Measurements from ENCODE around the gene GALK1.
"Not testable (repeated sequence)": the region's sequence is repeated elsewhere in the genome, so short reads cannot be mapped to it uniquely, and the experiment has no call there.

Gene GALK1

GRCh38 chr17:75779987-75780889 lies 15.2 kb upstream of the GALK1 start:
- H3K9ac ChIP-seq (ENCODE audit: low read length): no peak overlapping the region
- H3K27ac ChIP-seq (ENCODE audit: low read depth, low read length): peak overlapping the region; percentile 44
- no peak overlapping the region for H3K4me3 ChIP-seq (ENCODE audit: low read length)
- peaks cover 16% of the 10 kb centered on the region for H3K36me3 ChIP-seq (ENCODE audit: control insufficient read depth, insufficient read depth, low read length)
- no peaks in the 10 kb centered on the region for H3K27me3 ChIP-seq (ENCODE audit: control insufficient read depth, insufficient read depth, low read length)
- H3K4me1 ChIP-seq (ENCODE audit: control insufficient read depth, insufficient read depth, low read length): peaks cover 28% of the 10 kb centered on the region

GRCh38 chr17:75779250-75779986 lies 14.4 kb upstream of the GALK1 start:
- peak overlapping the region; percentile 99 for H3K27ac ChIP-seq (ENCODE audit: low read depth, low read length)
- H3K4me1 ChIP-seq (ENCODE audit: control insufficient read depth, insufficient read depth, low read length): peaks cover 26% of the 10 kb centered on the region

GRCh38 chr17:75778861-75779249 lies 13.9 kb upstream of the GALK1 start:
- peak overlapping the region; percentile 99 for H3K27ac ChIP-seq (ENCODE audit: low read depth, low read length)
- H3K9ac ChIP-seq (ENCODE audit: low read length): peak overlapping the region; percentile 93
- H3K27me3 ChIP-seq (ENCODE audit: control insufficient read depth, insufficient read depth, low read length): no peaks in the 10 kb centered on the region
- H3K4me3 ChIP-seq (ENCODE audit: low read length): peak overlapping the region; percentile 90
- H3K36me3 ChIP-seq (ENCODE audit: control insufficient read depth, insufficient read depth, low read length): peaks cover 22% of the 10 kb centered on the region
- H3K4me1 ChIP-seq (ENCODE audit: control insufficient read depth, insufficient read depth, low read length): peaks cover 21% of the 10 kb centered on the region

More at GRCh38 chr17:75779250-75779986, 14.4 kb upstream of the GALK1 start:
- Histone ChIP-seq H3K9ac (ENCODE audit: low read length) (peak overlapping the region; percentile 93), H3K36me3 (ENCODE audit: control insufficient read depth, insufficient read depth, low read length) (peaks cover 22% of the 10 kb centered on the region), H3K27me3 (ENCODE audit: control insufficient read depth, insufficient read depth, low read length) (no peaks in the 10 kb centered on the region), H3K4me3 (ENCODE audit: low read length) (peak overlapping the region; percentile 90)

DNA sequence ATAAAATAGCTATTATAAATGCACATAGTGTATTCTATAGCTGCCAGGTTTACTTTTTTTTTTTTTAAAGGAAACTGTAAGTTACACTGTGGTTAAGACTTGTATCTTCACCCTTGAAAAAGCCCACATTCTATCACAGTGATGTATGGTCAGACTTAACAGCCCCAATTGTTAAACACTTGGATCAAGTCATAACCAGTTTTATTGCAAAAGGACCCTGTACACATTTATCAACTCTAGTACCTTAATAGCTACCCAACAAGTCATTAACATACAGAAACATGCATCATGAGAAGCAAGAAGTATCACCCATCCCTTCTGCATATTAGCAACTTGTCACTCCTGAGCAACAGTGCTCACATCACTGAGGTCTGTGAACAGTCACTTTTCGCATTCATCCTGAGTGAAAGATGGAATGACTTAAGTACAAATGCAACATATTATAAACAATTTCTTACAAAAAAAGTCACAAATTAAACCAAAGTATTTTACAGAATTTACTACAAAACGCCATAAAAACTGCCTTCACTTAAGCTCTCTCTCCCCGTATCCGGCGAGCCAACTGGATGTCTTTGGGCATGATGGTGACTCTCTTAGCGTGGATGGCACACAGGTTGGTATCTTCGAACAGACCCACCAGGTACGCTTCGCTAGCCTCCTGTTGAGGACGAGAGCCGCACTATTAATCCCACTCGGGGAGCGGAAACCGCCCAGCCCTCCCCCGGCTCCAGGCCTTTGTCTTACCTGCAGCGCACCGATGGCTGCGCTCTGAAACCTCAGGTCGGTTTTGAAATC lies 13.3 kb upstream of the GALK1 start:
- peaks cover 22% of the 10 kb centered on the region for H3K36me3 ChIP-seq (ENCODE audit: control insufficient read depth, insufficient read depth, low read length)
- peaks cover 16% of the 10 kb centered on the region for H3K4me1 ChIP-seq (ENCODE audit: control insufficient read depth, insufficient read depth, low read length)
- peak overlapping the region; percentile 90 for H3K4me3 ChIP-seq (ENCODE audit: low read length)
- H3K27ac ChIP-seq (ENCODE audit: low read depth, low read length): peak overlapping the region; percentile 99
- H3K9ac ChIP-seq (ENCODE audit: low read length): peak overlapping the region; percentile 93
- H3K27me3 ChIP-seq (ENCODE audit: control insufficient read depth, insufficient read depth, low read length): not testable (repeated sequence)

DNA sequence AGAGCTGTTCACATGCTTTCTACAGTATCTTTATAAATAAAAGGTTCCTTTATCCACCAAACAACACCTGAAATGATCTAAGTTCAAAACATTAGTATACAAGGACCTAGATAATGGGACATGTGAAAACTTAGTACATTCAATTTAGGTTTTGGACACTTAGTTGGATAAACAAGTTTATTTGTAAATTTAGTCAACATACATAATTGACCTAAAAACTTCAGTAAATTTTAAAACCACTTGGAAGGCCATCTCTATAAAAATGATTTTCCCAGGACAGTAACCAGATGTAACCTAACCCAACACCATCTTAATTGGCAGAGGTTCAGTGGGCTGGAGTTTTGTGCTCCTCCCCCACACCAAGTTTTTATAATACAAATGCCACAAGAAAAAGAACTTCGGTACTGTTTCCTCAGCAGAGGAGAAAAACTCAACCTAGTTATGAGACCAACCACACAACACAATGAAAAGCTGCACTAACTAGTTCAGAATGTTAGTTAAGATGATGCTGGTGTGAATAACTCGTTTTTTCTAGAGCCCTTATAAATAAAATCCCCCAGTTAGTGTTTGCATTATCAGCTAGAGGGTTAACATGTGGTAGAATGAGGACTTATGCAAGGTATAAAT lies 12.4 kb upstream of the GALK1 start:
- peaks cover 22% of the 10 kb centered on the region for H3K36me3 ChIP-seq (ENCODE audit: control insufficient read depth, insufficient read depth, low read length)
- H3K4me3 ChIP-seq (ENCODE audit: low read length): peak overlapping the region; percentile 90
- no peak overlapping the region for H3K27ac ChIP-seq (ENCODE audit: low read depth, low read length)
- peaks cover 16% of the 10 kb centered on the region for H3K4me1 ChIP-seq (ENCODE audit: control insufficient read depth, insufficient read depth, low read length)
- no peak overlapping the region for H3K9ac ChIP-seq (ENCODE audit: low read length)
- no peaks in the 10 kb centered on the region for H3K27me3 ChIP-seq (ENCODE audit: control insufficient read depth, insufficient read depth, low read length)

DNA sequence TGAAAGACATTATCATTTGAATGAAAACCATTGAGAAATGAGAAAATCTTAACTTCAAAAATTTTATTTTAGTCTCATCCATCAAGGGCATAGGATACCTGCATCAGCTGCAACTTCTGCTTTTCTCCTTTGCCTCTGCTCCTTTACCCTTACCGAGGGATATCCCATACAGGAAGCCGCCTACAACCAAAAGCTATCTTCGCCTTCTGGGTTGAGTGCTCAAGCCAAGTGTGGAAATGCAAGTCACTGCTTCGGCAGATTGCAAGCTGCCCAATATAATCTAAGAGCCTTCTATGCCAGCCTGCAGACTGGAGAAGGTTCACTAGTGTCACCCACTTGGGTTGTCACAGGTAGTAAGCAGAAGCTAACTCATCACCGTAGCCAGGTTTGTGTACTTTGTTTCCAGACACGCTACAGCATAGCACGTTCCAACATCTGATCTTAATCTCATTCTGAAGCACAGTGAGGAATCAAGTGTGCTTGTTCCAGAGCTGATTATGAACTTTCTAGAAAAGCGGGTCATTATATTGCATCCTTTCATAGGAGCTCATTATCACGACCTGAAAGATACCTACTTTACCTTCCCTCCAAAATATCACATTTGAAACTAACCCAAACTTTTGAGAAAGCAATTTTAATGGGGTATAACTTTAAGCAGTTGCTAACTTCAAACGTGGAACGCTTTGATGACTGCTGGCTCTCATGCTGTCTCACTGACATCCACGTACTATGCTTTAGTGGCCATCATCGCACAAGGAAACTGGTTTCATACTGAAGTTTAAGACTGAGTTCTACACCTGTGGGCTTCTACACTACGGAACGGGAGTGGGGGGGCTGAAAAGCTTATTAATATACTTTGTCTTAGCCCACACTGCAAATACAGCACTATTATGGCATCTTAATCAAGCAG lies 11.6 kb upstream of the GALK1 start:
- H3K4me1 ChIP-seq (ENCODE audit: control insufficient read depth, insufficient read depth, low read length): peaks cover 16% of the 10 kb centered on the region
- H3K36me3 ChIP-seq (ENCODE audit: control insufficient read depth, insufficient read depth, low read length): peaks cover 22% of the 10 kb centered on the region
- peak overlapping the region; percentile 1 for H3K27ac ChIP-seq (ENCODE audit: low read depth, low read length)
- H3K9ac ChIP-seq (ENCODE audit: low read length): no peak overlapping the region
- H3K27me3 ChIP-seq (ENCODE audit: control insufficient read depth, insufficient read depth, low read length): no peaks in the 10 kb centered on the region
- peak overlapping the region; percentile 47 for H3K4me3 ChIP-seq (ENCODE audit: low read length)

DNA sequence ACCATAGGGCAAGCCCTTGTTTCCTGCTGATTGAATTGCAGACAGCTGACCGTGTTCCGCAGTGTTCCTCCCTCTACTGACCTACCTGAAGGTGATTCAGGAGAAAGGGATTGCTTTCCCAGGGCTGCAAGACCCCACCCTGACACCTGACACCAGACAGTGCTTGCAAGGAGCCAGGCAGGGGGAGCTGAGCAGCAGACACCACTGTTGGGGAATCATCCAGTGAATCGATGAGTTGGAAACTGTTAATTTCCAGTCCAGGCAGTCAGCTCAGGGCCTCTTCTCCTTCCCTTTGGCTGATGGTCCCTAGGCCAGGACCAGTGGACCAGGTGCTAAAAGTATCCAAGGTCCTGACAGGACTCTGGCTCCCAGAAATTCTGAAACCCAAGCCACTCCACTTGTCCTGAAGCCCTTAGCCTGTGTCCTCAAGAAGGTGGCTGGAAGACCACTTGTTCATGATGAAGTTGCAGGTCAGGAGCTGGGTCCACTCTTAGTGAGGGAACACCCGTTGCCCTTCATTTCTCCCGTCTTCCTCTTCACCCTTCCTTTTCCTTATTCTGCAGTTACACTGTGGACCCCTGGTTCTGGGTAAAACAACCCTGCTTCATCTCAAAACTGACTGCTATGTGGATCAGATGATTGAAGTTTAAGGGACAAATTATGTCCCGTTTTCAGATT lies 10.1 kb upstream of the GALK1 start:
- Histone ChIP-seq H3K9ac (ENCODE audit: low read length) (no peak overlapping the region), H3K4me3 (ENCODE audit: low read length) (no peak overlapping the region)

GRCh38 chr17:75774471-75774990 lies 9.5 kb upstream of the GALK1 start:
- peaks cover 16% of the 10 kb centered on the region for H3K4me1 ChIP-seq (ENCODE audit: control insufficient read depth, insufficient read depth, low read length)
- no peak overlapping the region for H3K4me3 ChIP-seq (ENCODE audit: low read length)
- no peaks in the 10 kb centered on the region for H3K27me3 ChIP-seq (ENCODE audit: control insufficient read depth, insufficient read depth, low read length)
- H3K36me3 ChIP-seq (ENCODE audit: control insufficient read depth, insufficient read depth, low read length): peaks cover 22% of the 10 kb centered on the region
- H3K9ac ChIP-seq (ENCODE audit: low read length): no peak overlapping the region
- H3K27ac ChIP-seq (ENCODE audit: low read depth, low read length): peak overlapping the region; percentile 40

More for the DNA sequence above, 10.1 kb upstream of the GALK1 start:
- H3K4me1 ChIP-seq (ENCODE audit: control insufficient read depth, insufficient read depth, low read length): peaks cover 16% of the 10 kb centered on the region
- H3K27ac ChIP-seq (ENCODE audit: low read depth, low read length): peak overlapping the region; percentile 40
- peaks cover 22% of the 10 kb centered on the region for H3K36me3 ChIP-seq (ENCODE audit: control insufficient read depth, insufficient read depth, low read length)
- H3K27me3 ChIP-seq (ENCODE audit: control insufficient read depth, insufficient read depth, low read length): no peaks in the 10 kb centered on the region

- Histone ChIP-seq H3K27ac (ENCODE audit: low read depth, low read length) (no peak overlapping the region), H3K4me3 (ENCODE audit: low read length) (no peak overlapping the region), H3K9ac (ENCODE audit: low read length) (no peak overlapping the region), H3K4me1 (ENCODE audit: control insufficient read depth, insufficient read depth, low read length) (peaks cover 16% of the 10 kb centered on the region), H3K36me3 (ENCODE audit: control insufficient read depth, insufficient read depth, low read length) (peaks cover 22% of the 10 kb centered on the region), H3K27me3 (ENCODE audit: control insufficient read depth, insufficient read depth, low read length) (no peaks in the 10 kb centered on the region)
Measured at GRCh38 chr17:75773808-75774470, 8.9 kb upstream of the GALK1 start.

- no peak overlapping the region for H3K27ac ChIP-seq (ENCODE audit: low read depth, low read length)
- peaks cover 16% of the 10 kb centered on the region for H3K36me3 ChIP-seq (ENCODE audit: control insufficient read depth, insufficient read depth, low read length)
- no peak overlapping the region for H3K9ac ChIP-seq (ENCODE audit: low read length)
- H3K4me1 ChIP-seq (ENCODE audit: control insufficient read depth, insufficient read depth, low read length): peaks cover 16% of the 10 kb centered on the region
- no peaks in the 10 kb centered on the region for H3K27me3 ChIP-seq (ENCODE audit: control insufficient read depth, insufficient read depth, low read length)
- H3K4me3 ChIP-seq (ENCODE audit: low read length): no peak overlapping the region
Measured at GRCh38 chr17:75773121-75773807, 8.3 kb upstream of the GALK1 start.
